SK-N-SH (cell line): ENCODE measurements around the gene MGST2. TPM values are rescaled to one million over a fixed set of nuclear protein-coding genes. Genes with fewer than 3 reads are reported as not detected.
A peak's percentile ranks its signal among the peaks of the same experiment; 100 is the strongest.

Experiments used
- CTCF ChIA-PET: fragments of 300-600, 350-600 bp; formaldehyde crosslinking; extraction: SDS; loops from one replicate; lab custom pipeline; 2021; lab: Yijun Ruan, JAX
- POLR2A ChIA-PET: fragments of 350-600 bp; sonication (Branson Sonifier 250); formaldehyde crosslinking; extraction: SDS; loops from one replicate; lab custom pipeline; 2020; ENCODE audit warnings: antibody characterized with exemption, inconsistent platforms; lab: Yijun Ruan, JAX
- DNase-seq: peaks from one replicate; pipeline ENCODE4 v3.0.0; 2012
- H2AFZ ChIP-seq: fragments of 200-600 bp; sonication (generic); 2 replicates; pipeline ENCODE4 v1.8.1; 2016; ENCODE audit warnings: antibody characterized with exemption, mild to moderate bottlenecking, low read depth
- H3F3A ChIP-seq: fragments of 200-600 bp; sonication (generic); replicated peaks from 2 replicates; pipeline ENCODE3; 2016; ENCODE audit warnings: antibody characterized with exemption, mild to moderate bottlenecking; ENCODE audit not compliant: insufficient read depth
- H3K27ac ChIP-seq, 2 experiments: fragments of 200-500 bp in 1 of 2; fragments of 200-600 bp in 1 of 2; sonication (Bioruptor generic) in 1 of 2; sonication (generic), shearing (Covaris generic) in 1 of 2; 2 replicates each; pipeline versions ENCODE4 v1.5.1 to v1.6.1; 2014 to 2016; ENCODE audit warnings: low read depth in 2 of 2, inconsistent platforms in 1 of 2, low read length in 1 of 2, mild to moderate bottlenecking in 1 of 2, mixed read lengths in 1 of 2
- H3K27me3 ChIP-seq: fragments of 200-600 bp; sonication (generic), shearing (Covaris generic); 2 replicates; pipeline ENCODE4 v1.6.1; 2016; ENCODE audit warnings: mixed run types; ENCODE audit not compliant: insufficient read depth
- H3K36me3 ChIP-seq, 2 experiments: fragments of 200-500 bp in 1 of 2; fragments of 200-600 bp in 1 of 2; sonication (Bioruptor generic) in 1 of 2; sonication (generic) in 1 of 2; replicated peaks in 1 of 2; 2 replicates each; pipeline versions ENCODE3 to v1.5.1; 2014 to 2016; ENCODE audit warnings: low read length in 1 of 2, mild to moderate bottlenecking in 1 of 2; ENCODE audit not compliant: insufficient read depth in 2 of 2, control insufficient read depth in 1 of 2
- H3K4me1 ChIP-seq, 2 experiments: fragments of 200-500 bp in 1 of 2; fragments of 200-600 bp in 1 of 2; sonication (Bioruptor generic) in 1 of 2; sonication (generic), shearing (Covaris generic) in 1 of 2; 2 replicates each; pipeline versions ENCODE4 v1.5.1 to v1.6.1; 2014 to 2016; ENCODE audit warnings: low read depth in 1 of 2, low read length in 1 of 2, mixed run types in 1 of 2; ENCODE audit not compliant: insufficient read depth in 2 of 2, control insufficient read depth in 1 of 2
- H3K4me2 ChIP-seq: fragments of 200-600 bp; sonication (generic), shearing (Covaris generic); 2 replicates; pipeline ENCODE4 v1.6.1; 2017; ENCODE audit warnings: mixed run types
- H3K4me3 ChIP-seq, 2 experiments: fragments of 200-500 bp in 1 of 2; fragments of 200-600 bp in 1 of 2; sonication (Bioruptor generic) in 1 of 2; sonication (generic), shearing (Covaris generic) in 1 of 2; 2 replicates each; pipeline versions ENCODE4 v1.5.1 to v1.8.1; 2014 to 2016; ENCODE audit warnings: low read depth in 2 of 2, inconsistent platforms in 1 of 2, low read length in 1 of 2, mild to moderate bottlenecking in 1 of 2, mixed read lengths in 1 of 2, moderate library complexity in 1 of 2
- H3K79me2 ChIP-seq: fragments of 200-600 bp; sonication (generic); 2 replicates; pipeline ENCODE4 v1.8.1; 2017; ENCODE audit warnings: mild to moderate bottlenecking; ENCODE audit not compliant: insufficient read depth
- H3K9ac ChIP-seq: fragments of 200-600 bp; sonication (generic); 2 replicates; pipeline ENCODE4 v1.6.1; 2017; ENCODE audit warnings: mixed run types
- H3K9me2 ChIP-seq: fragments of 200-600 bp; sonication (generic); 2 replicates; pipeline ENCODE4 v1.6.1; 2017; ENCODE audit warnings: mixed run types
- H3K9me3 ChIP-seq: fragments of 200-600 bp; sonication (generic); 2 replicates; pipeline ENCODE4 v1.6.1; 2017; ENCODE audit warnings: mixed run types, mild to moderate bottlenecking, moderate library complexity
- H4K20me1 ChIP-seq: fragments of 200-600 bp; sonication (generic); 2 replicates; pipeline ENCODE4 v1.6.1; 2017; ENCODE audit warnings: mild to moderate bottlenecking, mixed run types; ENCODE audit not compliant: insufficient read depth
- CHD2 ChIP-seq: fragments of 150-350 bp; IDR thresholded peaks from 2 replicates; pipeline ENCODE4 v1.6.1; 2018; ENCODE audit warnings: low read length; ENCODE audit not compliant: partially characterized antibody
- CTCF ChIP-seq: fragments of 200-600 bp; sonication (generic); IDR thresholded peaks from 2 replicates; pipeline ENCODE4 v1.6.1; 2017; ENCODE audit warnings: antibody characterized with exemption, mild to moderate bottlenecking, moderate library complexity
- ELF1 ChIP-seq: IDR thresholded peaks from 2 replicates; pipeline ENCODE4 v1.4.0; 2012
- EP300 ChIP-seq, 2 experiments: IDR thresholded peaks; 2 replicates each; pipeline versions ENCODE4 v1.4.0 to v1.6.1; 2012; ENCODE audit warnings: borderline replicate concordance in 1 of 2, low read depth in 1 of 2, low read length in 1 of 2
- EZH2phosphoT487 ChIP-seq: fragments of 200-600 bp; sonication (generic); IDR thresholded peaks from 2 replicates; pipeline ENCODE4 v1.6.1; 2017; ENCODE audit warnings: low read depth, mixed run types, mild to moderate bottlenecking, antibody characterized with exemption, moderate library complexity, borderline replicate concordance
- FOXJ3 ChIP-seq: sonication (generic); formaldehyde crosslinking; IDR thresholded peaks from 2 replicates; pipeline ENCODE4 v1.5.1; 2020; ENCODE audit warnings: mild to moderate bottlenecking, missing genetic modification reagents
- FOXM1 ChIP-seq: IDR thresholded peaks from 2 replicates; pipeline ENCODE4 v1.4.0; 2012; ENCODE audit warnings: low read depth, mild to moderate bottlenecking
- GATA2 ChIP-seq: sonication (generic); formaldehyde crosslinking; IDR thresholded peaks from 2 replicates; pipeline ENCODE4 v1.5.0; 2020; ENCODE audit warnings: mild to moderate bottlenecking, missing genetic modification reagents
- NRF1 ChIP-seq: IDR thresholded peaks from 2 replicates; pipeline ENCODE4 v1.6.1; 2012; ENCODE audit warnings: low read depth, mild to moderate bottlenecking, low read length
- POLR2AphosphoS5 ChIP-seq: IDR thresholded peaks from 2 replicates; pipeline ENCODE4 v1.6.1; 2012; ENCODE audit warnings: low read depth, low read length
- REST ChIP-seq: IDR thresholded peaks from 2 replicates; pipeline ENCODE4 v1.6.1; 2012; ENCODE audit warnings: mild to moderate bottlenecking, low read depth, low read length, moderate library complexity
- SMC3 ChIP-seq: IDR thresholded peaks from 2 replicates; pipeline ENCODE4 v1.6.1; 2012; ENCODE audit warnings: low read depth, low read length, improper control_type of control experiment
- TCF12 ChIP-seq: IDR thresholded peaks from 2 replicates; pipeline ENCODE4 v1.4.0; 2012
- TEAD4 ChIP-seq: IDR thresholded peaks from 2 replicates; pipeline ENCODE4 v1.4.0; 2012; ENCODE audit warnings: mild to moderate bottlenecking, borderline replicate concordance; ENCODE audit not compliant: insufficient read depth
- YY1 ChIP-seq: IDR thresholded peaks from 2 replicates; pipeline ENCODE4 v1.4.0; 2012; ENCODE audit warnings: low read depth, mild to moderate bottlenecking
- WGBS: methylation state at CpG from one replicate; pipeline ENCODE4 v1.1.6; 2017; ENCODE audit warnings: low lambda C conversion rate; 5-methylcytosine and 5-hydroxymethylcytosine counted together
- polyA plus RNA-seq, 3 experiments: library from polyadenylated mRNA; depleted of rRNA; stranded (reverse); fragments of >200 nt; gene quantifications; 2 replicates each; pipeline ENCODE4 v1.2.3, GENCODE V29; 2012

MGST2 gene
- polyA plus RNA-seq, 1 of the 3 experiments (the other 2 are of a cell fraction): 26.5 TPM

DNA sequence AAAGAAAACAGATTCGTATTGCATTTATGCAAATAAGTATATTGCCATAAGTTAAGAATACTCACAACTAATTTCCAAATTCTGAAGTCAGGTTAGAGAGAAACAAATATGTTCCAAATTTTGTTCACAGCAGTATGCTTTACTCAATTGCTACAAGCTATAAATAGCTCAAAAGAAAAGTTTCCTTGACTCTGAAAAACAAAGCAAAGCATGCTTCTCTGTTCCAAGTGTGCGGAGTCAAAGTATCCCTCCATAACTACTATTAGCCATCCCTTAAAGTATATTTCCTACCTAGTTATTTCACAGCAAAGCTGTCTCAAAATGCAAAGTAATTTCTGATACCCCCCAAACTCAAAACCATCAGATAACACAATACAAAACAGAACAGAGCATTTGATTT lies 47.3 kb downstream of the MGST2 start:
- H3K27ac ChIP-seq: no peak overlapping the region
- POLR2A ChIA-PET: no interaction called here
- CTCF ChIA-PET: interaction anchor here (1.8 kb wide), 1 partner anchor 21 kb away, joined by 4 read pairs; no protein-coding TSS in a partner anchor

DNA sequence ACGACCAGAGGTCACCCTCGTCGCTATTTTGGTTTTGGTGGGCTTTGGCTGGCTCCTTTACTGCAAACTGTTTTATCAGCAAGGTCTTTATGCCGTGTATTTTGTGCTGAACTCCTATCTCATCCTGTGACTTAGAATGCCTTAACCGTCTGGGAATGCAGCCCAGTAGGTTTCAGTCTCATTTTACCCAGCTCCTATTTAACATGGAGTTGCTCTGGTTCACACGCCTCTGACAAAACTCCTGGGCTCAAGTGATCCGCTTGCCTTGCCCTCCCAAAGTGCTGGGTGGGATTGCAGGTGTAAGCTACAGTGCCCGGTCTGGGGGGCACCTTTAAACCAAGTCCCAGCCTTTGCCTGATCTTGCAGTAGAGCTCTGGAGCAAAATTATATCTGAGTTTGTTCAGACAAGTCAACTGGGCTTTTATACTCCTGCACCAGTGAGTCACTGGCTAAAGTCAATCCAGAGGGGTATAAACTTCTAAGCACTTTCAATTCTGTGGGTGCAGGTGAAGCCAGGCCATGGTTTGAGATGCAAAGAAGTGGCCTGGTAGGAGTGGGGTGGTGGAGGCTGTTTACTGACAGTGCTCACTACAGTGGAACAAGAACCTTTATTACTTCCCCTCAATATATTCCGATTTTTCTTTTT lies 50.2 kb downstream of the MGST2 start:
- 90% methylated on average over 9 of the region's 9 CpGs for WGBS
- no peak overlapping the region for H3K4me2 ChIP-seq
- peaks cover 2% of the 10 kb centered on the region for H3F3A ChIP-seq
- H3K4me3 ChIP-seq: no peak overlapping the region
- peaks cover 0 to 7% of the 10 kb centered on the region in 2 experiments; a peak in 1 of 4 replicates for H3K4me1 ChIP-seq
- H3K36me3 ChIP-seq: peaks cover 0 to 43% of the 10 kb centered on the region in 2 experiments
- H3K9ac ChIP-seq: no peak overlapping the region
- H3K9me3 ChIP-seq: no peaks in the 10 kb centered on the region
- TF ChIP-seq TCF12 (no peak), EZH2phosphoT487 (no peak), NRF1 (no peak), REST (no peak), EP300 (IDR thresholded peaks at IDR 0.05; ENCODE audit: borderline replicate concordance in 1 of 2, low read depth in 1 of 2, low read length in 1 of 2) (no peak), CTCF (no peak), POLR2AphosphoS5 (no peak), GATA2 (CRISPR knock-in tag) (no peak), TEAD4 (no peak), FOXJ3 (no peak), CHD2 (no peak), SMC3 (no peak), YY1 (no peak), FOXM1 (no peak), ELF1 (no peak)
- POLR2A ChIA-PET: no interaction called here
- H2AFZ ChIP-seq: no peak overlapping the region
- no peak overlapping the region; a peak in 1 of 4 replicates for H3K27ac ChIP-seq
- DNase-seq: no peak
- no peaks in the 10 kb centered on the region for H4K20me1 ChIP-seq
- CTCF ChIA-PET: no interaction called here
- no peaks in the 10 kb centered on the region for H3K27me3 ChIP-seq
- no peaks in the 10 kb centered on the region for H3K9me2 ChIP-seq
- no peaks in the 10 kb centered on the region for H3K79me2 ChIP-seq

More for the DNA sequence above, 47.3 kb downstream of the MGST2 start:
- Histone ChIP-seq H3K79me2 (no peaks in the 10 kb centered on the region), H3K36me3 (peaks cover 0 to 21% of the 10 kb centered on the region in 2 experiments), H3K9me3 (no peaks in the 10 kb centered on the region), H3K4me2 (no peak overlapping the region), H3F3A (no peaks in the 10 kb centered on the region), H3K27me3 (no peaks in the 10 kb centered on the region), H3K4me3 (no peak overlapping the region), H3K9ac (no peak overlapping the region), H3K4me1 (peaks cover 0 to 7% of the 10 kb centered on the region in 2 experiments; a peak in 1 of 4 replicates), H4K20me1 (no peaks in the 10 kb centered on the region), H2AFZ (no peak overlapping the region), H3K9me2 (no peaks in the 10 kb centered on the region)
- TF ChIP-seq GATA2 (CRISPR knock-in tag) (peak; percentile 38; the same call in 1 of the 2 replicates), TCF12 (no peak)
- DNase-seq: no peak
- 93% methylated on average over 2 of the region's 2 CpGs for WGBS
